Neural cell (in vitro differentiated cells): Measurements from ENCODE around the gene LRP5. TPM values are rescaled to one million over a fixed set of nuclear protein-coding genes. Genes with fewer than 3 reads are reported as not detected.

Source experiments
- H2AFZ ChIP-seq: fragments of 200-600, 300-800 bp; sonication (generic), shearing (Covaris generic); 2 replicates; pipeline ENCODE4 v1.6.0; 2014; ENCODE audit warnings: low read depth, mild to moderate bottlenecking, antibody characterized with exemption, low read length, moderate library complexity
- H3F3A ChIP-seq: fragments of 200-600 bp; shearing (Covaris generic); 2 replicates; pipeline ENCODE4 v1.6.1; 2016; ENCODE audit warnings: mild to moderate bottlenecking, moderate library complexity, mixed read lengths, antibody characterized with exemption, low read length; ENCODE audit not compliant: insufficient read depth, poor library complexity, severe bottlenecking
- H3K27ac ChIP-seq: fragments of 200-600, 300-800 bp; sonication (generic), shearing (Covaris generic); 2 replicates; pipeline ENCODE4 v1.5.1; 2014; ENCODE audit warnings: mild to moderate bottlenecking, low read length, moderate library complexity
- H3K27me3 ChIP-seq: fragments of 300-800, 200-600 bp; sonication (generic), shearing (Covaris generic); 2 replicates; pipeline ENCODE4 v1.6.0; 2014; ENCODE audit warnings: mild to moderate bottlenecking, low read depth, low read length, moderate library complexity; ENCODE audit not compliant: insufficient read depth
- H3K36me3 ChIP-seq: fragments of 300-800, 200-600 bp; sonication (generic), shearing (Covaris generic); 2 replicates; pipeline ENCODE4 v1.5.1; 2014; ENCODE audit warnings: mild to moderate bottlenecking, antibody characterized with exemption, low read length, moderate library complexity; ENCODE audit not compliant: insufficient read depth
- H3K4me2 ChIP-seq: fragments of 300-800, 200-600 bp; sonication (generic), shearing (Covaris generic); 2 replicates; pipeline ENCODE4 v1.6.0; 2014; ENCODE audit warnings: mild to moderate bottlenecking, low read length
- H3K4me3 ChIP-seq: fragments of 300-800, 200-600 bp; sonication (generic), shearing (Covaris generic); 2 replicates; pipeline ENCODE4 v1.5.1; 2014; ENCODE audit warnings: mild to moderate bottlenecking, low read length, moderate library complexity
- H3K79me2 ChIP-seq: fragments of 200-600 bp; shearing (Covaris generic); replicated peaks from 2 replicates; pipeline ENCODE4 v1.6.0; 2014; ENCODE audit warnings: mild to moderate bottlenecking, low read length, moderate library complexity; ENCODE audit not compliant: insufficient read depth
- H3K9ac ChIP-seq: fragments of 300-800, 200-600 bp; sonication (generic), shearing (Covaris generic); 2 replicates; pipeline ENCODE4 v1.6.1; 2016; ENCODE audit warnings: mild to moderate bottlenecking, low read length, mixed read lengths
- H3K9me2 ChIP-seq: fragments of 200-600 bp; shearing (Covaris generic); 2 replicates; pipeline ENCODE4 v1.6.1; 2016; ENCODE audit warnings: mild to moderate bottlenecking, low read length, mixed read lengths; ENCODE audit not compliant: insufficient read depth
- H3K9me3 ChIP-seq: fragments of 200-600, 300-800 bp; sonication (generic), shearing (Covaris generic); 2 replicates; pipeline ENCODE4 v1.6.1; 2016; ENCODE audit warnings: mild to moderate bottlenecking, mixed run types, low read length, moderate library complexity, mixed read lengths
- H4K20me1 ChIP-seq: fragments of 200-600 bp; shearing (Covaris generic); 2 replicates; pipeline ENCODE4 v1.6.1; 2016; ENCODE audit warnings: mild to moderate bottlenecking, mixed run types; ENCODE audit not compliant: insufficient read depth
- CTCF ChIP-seq: fragments of 450-650 bp; IDR thresholded peaks from 2 replicates; pipeline ENCODE4 v1.5.1; 2014; ENCODE audit warnings: antibody characterized with exemption, mild to moderate bottlenecking, moderate library complexity; ENCODE audit not compliant: poor library complexity, severe bottlenecking
- EP300 ChIP-seq: fragments of 450-650 bp; conservative IDR thresholded peaks from 2 replicates; pipeline ENCODE4 v1.6.1; 2014; ENCODE audit warnings: antibody characterized with exemption, mild to moderate bottlenecking, moderate library complexity; ENCODE audit not compliant: poor library complexity, severe bottlenecking
- EZH2 ChIP-seq: fragments of 200-600, 300-800 bp; shearing (Covaris generic), sonication (generic); IDR thresholded peaks from 2 replicates; pipeline ENCODE4 v1.6.1; 2014; ENCODE audit warnings: antibody characterized with exemption, low read length, borderline replicate concordance, mild to moderate bottlenecking; ENCODE audit not compliant: insufficient read depth, poor library complexity, severe bottlenecking
- MXI1 ChIP-seq: fragments of 450-650 bp; conservative IDR thresholded peaks from 2 replicates; pipeline ENCODE4 v1.6.1; 2014; ENCODE audit warnings: antibody characterized with exemption, mild to moderate bottlenecking; ENCODE audit not compliant: poor library complexity, severe bottlenecking
- POLR2AphosphoS5 ChIP-seq: IDR thresholded peaks from 2 replicates; pipeline ENCODE4 v1.6.1; 2012
- RAD21 ChIP-seq: fragments of 450-650 bp; conservative IDR thresholded peaks from 2 replicates; pipeline ENCODE4 v1.6.1; 2014; ENCODE audit warnings: antibody characterized with exemption, mild to moderate bottlenecking, moderate library complexity
- REST ChIP-seq: IDR thresholded peaks from 2 replicates; pipeline ENCODE4 v1.6.1; 2012; ENCODE audit warnings: borderline replicate concordance
- SMC3 ChIP-seq: fragments of 450-650 bp; conservative IDR thresholded peaks from 2 replicates; pipeline ENCODE4 v1.6.1; 2014; ENCODE audit warnings: antibody characterized with exemption, mild to moderate bottlenecking, moderate library complexity; ENCODE audit not compliant: poor library complexity
- TAF1 ChIP-seq: IDR thresholded peaks from 2 replicates; pipeline ENCODE4 v1.6.1; 2012; ENCODE audit warnings: low read depth
- polyA plus RNA-seq: library from polyadenylated mRNA; depleted of rRNA; stranded (reverse); fragments of >200 nt; gene quantifications from 2 replicates; pipeline ENCODE4 v1.2.3, GENCODE V29; 2014

The LRP5 gene
- polyA plus RNA-seq, 1 donor from 2014 or later = 3.0 TPM

- Histone ChIP-seq H3K27ac (peak overlapping the region; percentile 68), H3K9ac (peak overlapping the region; percentile 73), H3K4me2 (peak overlapping the region; percentile 19)
These were observed 147.7 kb downstream of the LRP5 start for GRCh38 chr11:68459886-68460740.

More at GRCh38 chr11:68459886-68460740, 147.7 kb downstream of the LRP5 start:
- Histone ChIP-seq H2AFZ (no peak overlapping the region), H4K20me1 (peaks cover 7% of the 10 kb centered on the region), H3K79me2 (peaks cover 38% of the 10 kb centered on the region), H3K36me3 (no peaks in the 10 kb centered on the region), H3K27me3 (no peaks in the 10 kb centered on the region), H3K9me3 (no peaks in the 10 kb centered on the region), H3F3A (no peaks in the 10 kb centered on the region), H3K4me3 (peak overlapping the region; percentile 84), H3K9me2 (no peaks in the 10 kb centered on the region)
- TF ChIP-seq EP300 (peak; percentile 61), MXI1 (no peak), REST (no peak), EZH2 (no peak), TAF1 (peak; percentile 12), CTCF (peak; percentile 23), POLR2AphosphoS5 (peak; percentile 49), RAD21 (no peak), SMC3 (peak; percentile 15)
